NT2/D1 (cell line): ENCODE results near the gene ZNF275.

Experiments used
- SUZ12 ChIP-seq: IDR thresholded peaks from 2 replicates; pipeline ENCODE4 v1.6.1; 2011; ENCODE audit not compliant: insufficient read length, insufficient read depth; ENCODE audit errors: extremely low read depth
- YY1 ChIP-seq: IDR thresholded peaks from 2 replicates; pipeline ENCODE4 v1.6.1; 2011; ENCODE audit not compliant: insufficient read length, insufficient read depth
- ZNF274 ChIP-seq: IDR thresholded peaks from 2 replicates; pipeline ENCODE4 v1.6.1; 2011; ENCODE audit warnings: mild to moderate bottlenecking, low read depth, low read length

DNA sequence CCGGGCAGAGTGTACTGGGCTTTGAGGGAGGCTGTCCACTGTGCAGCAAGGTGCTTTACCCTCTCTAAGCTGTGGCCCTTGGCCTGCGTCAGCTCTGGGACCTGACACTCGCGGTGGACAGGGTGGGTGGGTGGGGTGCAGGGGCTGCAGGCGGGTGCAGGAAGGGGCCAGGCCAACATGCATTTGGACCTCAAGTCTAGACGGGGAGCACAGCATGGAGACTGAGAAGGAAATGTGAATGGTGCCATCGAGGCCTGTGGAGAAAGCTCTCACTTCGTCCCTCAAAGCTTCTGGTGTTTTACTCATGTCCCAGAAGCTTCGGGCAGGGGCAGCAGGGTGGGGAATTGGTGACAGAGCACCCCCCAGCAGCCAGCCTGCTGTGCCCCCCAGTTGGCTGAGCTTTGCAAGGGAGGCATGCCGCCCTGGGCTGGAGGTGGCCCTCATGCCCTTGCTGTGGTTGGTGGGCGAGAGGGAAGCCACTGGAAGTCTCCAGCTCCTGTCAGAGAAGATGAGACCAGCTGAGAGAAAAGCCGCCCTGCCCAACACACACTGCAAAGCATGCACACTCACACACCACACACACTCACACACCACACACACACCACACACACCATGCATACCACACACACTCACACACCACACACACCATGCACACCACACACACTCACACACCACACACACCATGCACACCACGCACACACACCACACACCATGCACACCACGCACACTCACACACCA lies 54.9 kb downstream of the ZNF275 start:
- TF ChIP-seq YY1 (no peak), SUZ12 (no peak), ZNF274 (no peak)
